GM18517 (cell line): ENCODE data around the gene PVALEF.

Experiments
- ATAC-seq: cut with Tn5 transposase; IDR thresholded peaks from one replicate; pipeline ENCODE4 v1.9.1; 2021; ENCODE audit warnings: mild to moderate bottlenecking, moderate library complexity; ENCODE audit not compliant: unreplicated experiment

Gene PVALEF

GRCh38 chr17:81194941-81195901 lies 29.9 kb downstream of the PVALEF start:
- no peak for ATAC-seq

GRCh38 chr17:81195941-81196495 lies 30.7 kb downstream of the PVALEF start:
- ATAC-seq = no peak

GRCh38 chr17:81196505-81197408 lies 31.4 kb downstream of the PVALEF start:
- ATAC-seq = no peak

- ATAC-seq = no peak
Measured at GRCh38 chr17:81197409-81197795, 32.1 kb downstream of the PVALEF start.

GRCh38 chr17:81197831-81198490 lies 32.7 kb downstream of the PVALEF start:
- ATAC-seq = no peak

GRCh38 chr17:81198826-81199481 lies 33.6 kb downstream of the PVALEF start:
- ATAC-seq = no peak

- no peak for ATAC-seq
Measured at GRCh38 chr17:81199482-81199830, 34.1 kb downstream of the PVALEF start.

- no peak for ATAC-seq
Measured at GRCh38 chr17:81200201-81200600, 34.9 kb downstream of the PVALEF start.

GRCh38 chr17:81200695-81201580 lies 35.6 kb downstream of the PVALEF start:
- no peak for ATAC-seq

GRCh38 chr17:81202318-81202717 lies 37.0 kb downstream of the PVALEF start:
- ATAC-seq = no peak

GRCh38 chr17:81203136-81203535 lies 37.8 kb downstream of the PVALEF start:
- no peak for ATAC-seq

- no peak for ATAC-seq
Measured at GRCh38 chr17:81204578-81204977, 39.3 kb downstream of the PVALEF start.

GRCh38 chr17:81206166-81206565 lies 40.9 kb downstream of the PVALEF start:
- no peak for ATAC-seq

- no peak for ATAC-seq
Measured at GRCh38 chr17:81206657-81207056, 41.4 kb downstream of the PVALEF start.

GRCh38 chr17:81207610-81208581 lies 42.6 kb downstream of the PVALEF start:
- no peak for ATAC-seq

- ATAC-seq = no peak
Measured at GRCh38 chr17:81208651-81209050, 43.3 kb downstream of the PVALEF start.

GRCh38 chr17:81209141-81209540 lies 43.8 kb downstream of the PVALEF start:
- no peak for ATAC-seq

- ATAC-seq = no peak
Measured at GRCh38 chr17:81210466-81210865, 45.2 kb downstream of the PVALEF start.
